ENCODE measurements around the gene ERCC5. TPM values are rescaled to one million over a fixed set of nuclear protein-coding genes. Genes with fewer than 3 reads are reported as not detected.

ERCC5 gene
- polyA plus RNA-seq, 1 donor (not counting 4 experiments of a cell fraction or from before 2014, with no cell fraction given), result 40.3 TPM

DNA sequence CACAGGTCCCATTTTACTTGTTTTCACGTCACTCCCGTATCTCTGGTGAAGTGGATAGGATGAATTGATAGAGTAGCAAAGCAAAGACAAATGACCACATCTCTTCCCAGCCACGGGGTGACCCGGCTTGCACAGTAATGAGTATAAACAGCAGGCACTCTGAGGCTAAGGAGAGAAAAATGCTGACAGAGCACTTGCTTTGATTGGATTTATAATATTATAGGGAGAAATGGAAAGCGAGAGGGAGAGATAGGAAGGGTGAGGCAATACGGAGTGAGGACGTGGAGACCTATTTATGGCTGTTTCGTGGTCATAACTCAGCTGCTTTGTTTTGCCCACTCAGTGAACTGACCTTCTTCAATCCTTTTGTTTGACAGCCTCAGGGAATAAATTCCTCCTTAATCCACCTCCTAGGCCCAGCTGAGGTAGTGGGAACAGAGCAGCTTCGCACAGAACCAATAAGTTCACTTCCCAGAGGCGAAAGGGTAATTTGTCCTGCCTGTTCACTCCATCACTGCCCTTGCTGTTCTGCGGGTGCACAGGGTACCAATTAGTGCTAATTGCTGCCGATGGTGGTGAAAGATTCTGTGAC lies 68.6 kb downstream of the ERCC5 start:
- H3K9me3 ChIP-seq (ENCODE audit: control insufficient read depth, low read depth, low read length), result no peaks in the 10 kb centered on the region
- H3K36me3 ChIP-seq (ENCODE audit: control insufficient read depth in 2 of 2, extremely low read depth in 1 of 2, insufficient read depth in 2 of 2, low read length in 2 of 2), result no peaks in the 10 kb centered on the region
- no peak overlapping the region for H3K4me2 ChIP-seq (ENCODE audit: control insufficient read depth, extremely low read depth, insufficient read depth, low read depth, low read length)
- H3K9me1 ChIP-seq (ENCODE audit: control insufficient read depth, extremely low read depth, insufficient read depth, low read length), result no peaks in the 10 kb centered on the region
- DNase-seq (ENCODE audit: low read depth, low spot score) (no peak), FAIRE-seq (no peak)
- no peak for TF ChIP-seq EZH2 (IDR thresholded peaks at IDR 0.05; ENCODE audit: low read length)
- TF ChIP-seq, protein P1, sequence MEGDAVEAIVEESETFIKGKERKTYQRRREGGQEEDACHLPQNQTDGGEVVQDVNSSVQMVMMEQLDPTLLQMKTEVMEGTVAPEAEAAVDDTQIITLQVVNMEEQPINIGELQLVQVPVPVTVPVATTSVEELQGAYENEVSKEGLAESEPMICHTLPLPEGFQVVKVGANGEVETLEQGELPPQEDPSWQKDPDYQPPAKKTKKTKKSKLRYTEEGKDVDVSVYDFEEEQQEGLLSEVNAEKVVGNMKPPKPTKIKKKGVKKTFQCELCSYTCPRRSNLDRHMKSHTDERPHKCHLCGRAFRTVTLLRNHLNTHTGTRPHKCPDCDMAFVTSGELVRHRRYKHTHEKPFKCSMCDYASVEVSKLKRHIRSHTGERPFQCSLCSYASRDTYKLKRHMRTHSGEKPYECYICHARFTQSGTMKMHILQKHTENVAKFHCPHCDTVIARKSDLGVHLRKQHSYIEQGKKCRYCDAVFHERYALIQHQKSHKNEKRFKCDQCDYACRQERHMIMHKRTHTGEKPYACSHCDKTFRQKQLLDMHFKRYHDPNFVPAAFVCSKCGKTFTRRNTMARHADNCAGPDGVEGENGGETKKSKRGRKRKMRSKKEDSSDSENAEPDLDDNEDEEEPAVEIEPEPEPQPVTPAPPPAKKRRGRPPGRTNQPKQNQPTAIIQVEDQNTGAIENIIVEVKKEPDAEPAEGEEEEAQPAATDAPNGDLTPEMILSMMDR (optimal IDR thresholded peaks at IDR 0.05 in 1 of 3, IDR thresholded peaks at IDR 0.05 in 1 of 3, conservative IDR thresholded peaks at IDR 0.05 in 1 of 3; ENCODE audit: extremely low read depth in 1 of 3, insufficient read depth in 2 of 3, low read length in 3 of 3), result no peak
- no peak overlapping the region for H3K9ac ChIP-seq (ENCODE audit: control insufficient read depth, extremely low read depth, insufficient read depth, low read length)
- no peak overlapping the region for H2AFZ ChIP-seq (ENCODE audit: control insufficient read depth, low read length)
- no peak overlapping the region for H3K27ac ChIP-seq (ENCODE audit: control insufficient read depth, insufficient read depth, low read length)
- H3K4me1 ChIP-seq (ENCODE audit: control insufficient read depth, extremely low read depth, insufficient read depth, low read length), result peaks cover 42% of the 10 kb centered on the region
- H4K20me1 ChIP-seq (ENCODE audit: control insufficient read depth, extremely low read depth, insufficient read depth, low read length), result no peaks in the 10 kb centered on the region
- no peak overlapping the region for H3K4me3 ChIP-seq (ENCODE audit: control insufficient read depth in 2 of 3, extremely low read depth in 1 of 3, insufficient read depth in 2 of 3, low read depth in 1 of 3, low read length in 3 of 3)
- no peaks in the 10 kb centered on the region for H3K27me3 ChIP-seq (ENCODE audit: control insufficient read depth, extremely low read depth, insufficient read depth, low read length)
- dilution Hi-C loops (cut with MboI; ENCODE audit: extremely low pct_ligation_motif_present, low sequenced_read_pairs), result no loop called here
- no peaks in the 10 kb centered on the region for H3K79me2 ChIP-seq (ENCODE audit: control insufficient read depth, insufficient read depth, low read length)

DNA sequence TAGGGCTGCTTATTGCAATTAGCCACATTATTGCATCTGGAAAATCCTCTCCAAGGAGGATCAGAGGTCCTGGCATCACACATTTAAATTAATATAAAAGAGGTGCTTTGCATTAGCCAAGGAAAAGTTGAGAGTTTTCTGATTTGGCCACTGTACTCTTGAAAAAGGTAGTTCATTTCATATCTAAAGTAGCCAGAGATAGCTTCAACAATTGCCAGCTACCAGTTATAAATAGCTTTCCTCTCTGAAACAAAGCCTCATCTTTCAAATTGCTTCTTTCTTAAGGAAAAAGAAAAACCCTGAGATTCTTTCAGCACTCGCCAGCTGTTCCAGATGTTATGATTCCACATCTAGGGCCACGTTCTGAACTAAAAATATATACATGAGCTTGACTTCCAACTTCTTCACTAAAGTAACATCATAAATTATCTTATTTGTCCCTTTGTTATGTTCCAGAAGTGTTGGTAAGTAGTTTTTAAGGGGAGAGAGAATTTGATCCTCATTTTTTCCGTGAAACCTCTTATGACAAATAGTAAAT lies 69.6 kb downstream of the ERCC5 start:
- DNase-seq (ENCODE audit: low read depth, low spot score) (no peak), FAIRE-seq (no peak)
- no peak overlapping the region for H2AFZ ChIP-seq (ENCODE audit: control insufficient read depth, low read length)
- no peaks in the 10 kb centered on the region for H3K27me3 ChIP-seq (ENCODE audit: control insufficient read depth, extremely low read depth, insufficient read depth, low read length)
- no peaks in the 10 kb centered on the region for H3K79me2 ChIP-seq (ENCODE audit: control insufficient read depth, insufficient read depth, low read length)
- no peak overlapping the region for H3K27ac ChIP-seq (ENCODE audit: control insufficient read depth, insufficient read depth, low read length)
- H3K4me3 ChIP-seq (ENCODE audit: control insufficient read depth in 2 of 3, extremely low read depth in 1 of 3, insufficient read depth in 2 of 3, low read depth in 1 of 3, low read length in 3 of 3), result no peak overlapping the region
- no peaks in the 10 kb centered on the region for H3K9me1 ChIP-seq (ENCODE audit: control insufficient read depth, extremely low read depth, insufficient read depth, low read length)
- TF ChIP-seq, protein P1 (optimal IDR thresholded peaks at IDR 0.05 in 1 of 3, IDR thresholded peaks at IDR 0.05 in 1 of 3, conservative IDR thresholded peaks at IDR 0.05 in 1 of 3; ENCODE audit: extremely low read depth in 1 of 3, insufficient read depth in 2 of 3, low read length in 3 of 3), result no peak
- no peak for TF ChIP-seq EZH2 (IDR thresholded peaks at IDR 0.05; ENCODE audit: low read length)
- H3K9ac ChIP-seq (ENCODE audit: control insufficient read depth, extremely low read depth, insufficient read depth, low read length), result no peak overlapping the region
- dilution Hi-C loops (cut with MboI; ENCODE audit: extremely low pct_ligation_motif_present, low sequenced_read_pairs), result no loop called here
- H4K20me1 ChIP-seq (ENCODE audit: control insufficient read depth, extremely low read depth, insufficient read depth, low read length), result no peaks in the 10 kb centered on the region
- no peaks in the 10 kb centered on the region for H3K9me3 ChIP-seq (ENCODE audit: control insufficient read depth, low read depth, low read length)
- H3K4me1 ChIP-seq (ENCODE audit: control insufficient read depth, extremely low read depth, insufficient read depth, low read length), result peaks cover 40% of the 10 kb centered on the region
- no peaks in the 10 kb centered on the region for H3K36me3 ChIP-seq (ENCODE audit: control insufficient read depth in 2 of 2, extremely low read depth in 1 of 2, insufficient read depth in 2 of 2, low read length in 2 of 2)
- H3K4me2 ChIP-seq (ENCODE audit: control insufficient read depth, extremely low read depth, insufficient read depth, low read depth, low read length), result no peak overlapping the region

Measured in keratinocyte (primary cell).